SIG-M5 treated with dmso at 0.1 percent for 504 hours (cell line): ENCODE measurements around the gene SKOR1.

Experiments used
- DNase-seq: peaks from one replicate; lab custom pipeline; 2025; ENCODE audit not compliant: unreplicated experiment; lab: John Stamatoyannopoulos, UW

Gene SKOR1

GRCh38 chr15:67824976-67825880, at the start of gene SKOR1:
SKOR1 (plus strand) TSS chr15:67825509; CDS start chr15:67825603, 94 bp downstream.
- DNase-seq = peak; percentile 17

GRCh38 chr15:67775998-67776397, 49.3 kb upstream of the SKOR1 start:
- DNase-seq = no peak

- no peak for DNase-seq
Measured at GRCh38 chr15:67776600-67776999, 48.7 kb upstream of the SKOR1 start.

- no peak for DNase-seq
Measured at GRCh38 chr15:67777071-67777470, 48.2 kb upstream of the SKOR1 start.

GRCh38 chr15:67777773-67778172, 47.5 kb upstream of the SKOR1 start:
- no peak for DNase-seq

- DNase-seq = no peak
Measured at GRCh38 chr15:67778968-67779548, 46.3 kb upstream of the SKOR1 start.

GRCh38 chr15:67779549-67780111, 45.7 kb upstream of the SKOR1 start:
- DNase-seq = no peak

- DNase-seq = no peak
Measured at GRCh38 chr15:67781061-67781460, 44.2 kb upstream of the SKOR1 start.

- DNase-seq = no peak
Measured at GRCh38 chr15:67781907-67782690, 43.2 kb upstream of the SKOR1 start.

GRCh38 chr15:67782691-67782991, 42.7 kb upstream of the SKOR1 start:
- DNase-seq = no peak

- DNase-seq = no peak
Measured at GRCh38 chr15:67783303-67783702, 42.0 kb upstream of the SKOR1 start.

- DNase-seq = no peak
Measured at GRCh38 chr15:67784090-67784781, 41.1 kb upstream of the SKOR1 start.

- DNase-seq = no peak
Measured at GRCh38 chr15:67784856-67785430, 40.4 kb upstream of the SKOR1 start.

GRCh38 chr15:67785431-67785830, 39.9 kb upstream of the SKOR1 start:
- DNase-seq = no peak

GRCh38 chr15:67786646-67787045, 38.7 kb upstream of the SKOR1 start:
- DNase-seq = no peak

- DNase-seq = no peak
Measured at GRCh38 chr15:67788986-67789385, 36.3 kb upstream of the SKOR1 start.

- DNase-seq = no peak
Measured at GRCh38 chr15:67790610-67791319, 34.5 kb upstream of the SKOR1 start.

- DNase-seq = no peak
Measured at GRCh38 chr15:67792250-67792942, 32.9 kb upstream of the SKOR1 start.

- no peak for DNase-seq
Measured at GRCh38 chr15:67794832-67795574, 30.3 kb upstream of the SKOR1 start.
